ENCODE data around the gene LRCH4. TPM values are rescaled to one million over a fixed set of nuclear protein-coding genes. Genes with fewer than 3 reads are reported as not detected.
A peak's percentile ranks its signal among the peaks of the same experiment; 100 is the strongest.

The LRCH4 gene
- total and polyA plus RNA-seq, 2 of the 13 experiments (the other 11 are each of a cell fraction or from before 2014, with no cell fraction given), result 7.0 to 9.3 TPM

DNA sequence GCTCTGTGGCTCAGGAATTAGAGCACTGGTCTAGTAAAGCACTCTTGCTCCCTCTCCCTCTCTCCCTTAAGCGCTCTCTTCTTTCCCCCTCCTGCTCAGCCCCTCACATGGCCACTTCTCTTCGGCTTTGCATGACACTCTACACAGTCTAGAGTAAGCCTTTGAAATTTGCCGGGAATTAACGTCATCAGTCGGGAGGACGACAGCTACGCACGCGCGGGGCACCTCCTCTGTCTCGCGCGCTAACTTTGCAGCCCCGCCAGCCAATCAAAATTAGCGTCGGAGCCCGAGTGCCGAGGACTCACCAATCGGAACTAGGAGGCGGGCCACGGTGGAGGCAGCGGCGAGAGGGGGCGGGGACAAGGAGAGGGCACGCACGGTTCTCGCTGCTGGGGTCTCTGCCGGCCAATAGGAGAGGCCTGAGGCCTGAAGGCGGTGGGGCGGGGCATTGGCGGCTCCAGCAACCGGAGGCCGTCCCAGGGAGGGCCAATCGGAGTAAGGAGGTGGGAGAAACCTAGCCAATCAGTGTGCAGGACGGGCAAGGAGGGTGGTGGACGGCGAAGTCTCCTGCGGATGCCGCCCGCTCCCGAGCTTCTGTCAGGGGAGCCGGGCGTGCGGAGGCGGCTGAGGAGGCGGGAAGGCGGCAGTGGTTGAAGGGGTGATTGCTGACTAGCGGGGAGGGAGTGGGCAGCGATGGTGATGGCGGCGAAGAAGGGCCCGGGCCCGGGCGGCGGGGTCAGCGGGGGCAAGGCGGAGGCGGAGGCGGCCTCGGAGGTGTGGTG is 47.1 kb downstream of the LRCH4 start, which contains the start of gene AGFG2 (continued):
- TF ChIP-seq, protein P1, sequence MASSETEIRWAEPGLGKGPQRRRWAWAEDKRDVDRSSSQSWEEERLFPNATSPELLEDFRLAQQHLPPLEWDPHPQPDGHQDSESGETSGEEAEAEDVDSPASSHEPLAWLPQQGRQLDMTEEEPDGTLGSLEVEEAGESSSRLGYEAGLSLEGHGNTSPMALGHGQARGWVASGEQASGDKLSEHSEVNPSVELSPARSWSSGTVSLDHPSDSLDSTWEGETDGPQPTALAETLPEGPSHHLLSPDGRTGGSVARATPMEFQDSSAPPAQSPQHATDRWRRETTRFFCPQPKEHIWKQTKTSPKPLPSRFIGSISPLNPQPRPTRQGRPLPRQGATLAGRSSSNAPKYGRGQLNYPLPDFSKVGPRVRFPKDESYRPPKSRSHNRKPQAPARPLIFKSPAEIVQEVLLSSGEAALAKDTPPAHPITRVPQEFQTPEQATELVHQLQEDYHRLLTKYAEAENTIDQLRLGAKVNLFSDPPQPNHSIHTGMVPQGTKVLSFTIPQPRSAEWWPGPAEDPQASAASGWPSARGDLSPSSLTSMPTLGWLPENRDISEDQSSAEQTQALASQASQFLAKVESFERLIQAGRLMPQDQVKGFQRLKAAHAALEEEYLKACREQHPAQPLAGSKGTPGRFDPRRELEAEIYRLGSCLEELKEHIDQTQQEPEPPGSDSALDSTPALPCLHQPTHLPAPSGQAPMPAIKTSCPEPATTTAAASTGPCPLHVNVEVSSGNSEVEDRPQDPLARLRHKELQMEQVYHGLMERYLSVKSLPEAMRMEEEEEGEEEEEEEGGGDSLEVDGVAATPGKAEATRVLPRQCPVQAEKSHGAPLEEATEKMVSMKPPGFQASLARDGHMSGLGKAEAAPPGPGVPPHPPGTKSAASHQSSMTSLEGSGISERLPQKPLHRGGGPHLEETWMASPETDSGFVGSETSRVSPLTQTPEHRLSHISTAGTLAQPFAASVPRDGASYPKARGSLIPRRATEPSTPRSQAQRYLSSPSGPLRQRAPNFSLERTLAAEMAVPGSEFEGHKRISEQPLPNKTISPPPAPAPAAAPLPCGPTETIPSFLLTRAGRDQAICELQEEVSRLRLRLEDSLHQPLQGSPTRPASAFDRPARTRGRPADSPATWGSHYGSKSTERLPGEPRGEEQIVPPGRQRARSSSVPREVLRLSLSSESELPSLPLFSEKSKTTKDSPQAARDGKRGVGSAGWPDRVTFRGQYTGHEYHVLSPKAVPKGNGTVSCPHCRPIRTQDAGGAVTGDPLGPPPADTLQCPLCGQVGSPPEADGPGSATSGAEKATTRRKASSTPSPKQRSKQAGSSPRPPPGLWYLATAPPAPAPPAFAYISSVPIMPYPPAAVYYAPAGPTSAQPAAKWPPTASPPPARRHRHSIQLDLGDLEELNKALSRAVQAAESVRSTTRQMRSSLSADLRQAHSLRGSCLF (CRISPR knock-in tag; IDR thresholded peaks at IDR 0.05; ENCODE audit: borderline replicate concordance), result no peak
- TF ChIP-seq PITX1 (CRISPR knock-in tag; IDR thresholded peaks at IDR 0.05) (no peak; the same call in 1 of the 2 replicates), ATF4 (CRISPR knock-in tag; IDR thresholded peaks at IDR 0.05) (peak in 1 of 2 experiments; percentile 56; a peak in 2 of 4 replicates), ZNF746 (CRISPR knock-in tag; IDR thresholded peaks at IDR 0.05) (peak; percentile 37; the same call in 1 of the 2 replicates), ZNF776 (CRISPR knock-in tag; IDR thresholded peaks at IDR 0.05) (no peak; the same call in 1 of the 2 replicates), ZNF704 (CRISPR knock-in tag; IDR thresholded peaks at IDR 0.05; ENCODE audit: borderline replicate concordance) (no peak; the same call in 1 of the 2 replicates), TSC22D2 (CRISPR knock-in tag; IDR thresholded peaks at IDR 0.05; ENCODE audit: borderline replicate concordance) (no peak), ZFP90 (CRISPR knock-in tag; IDR thresholded peaks at IDR 0.05; ENCODE audit: borderline replicate concordance) (peak; percentile 18; the same call in 1 of the 2 replicates), RFXAP (CRISPR knock-in tag; IDR thresholded peaks at IDR 0.05; ENCODE audit: borderline replicate concordance) (peak; percentile 93), RFX5 (IDR thresholded peaks at IDR 0.05; ENCODE audit: low read depth, low read length) (no peak)
- TF ChIP-seq, protein P2, sequence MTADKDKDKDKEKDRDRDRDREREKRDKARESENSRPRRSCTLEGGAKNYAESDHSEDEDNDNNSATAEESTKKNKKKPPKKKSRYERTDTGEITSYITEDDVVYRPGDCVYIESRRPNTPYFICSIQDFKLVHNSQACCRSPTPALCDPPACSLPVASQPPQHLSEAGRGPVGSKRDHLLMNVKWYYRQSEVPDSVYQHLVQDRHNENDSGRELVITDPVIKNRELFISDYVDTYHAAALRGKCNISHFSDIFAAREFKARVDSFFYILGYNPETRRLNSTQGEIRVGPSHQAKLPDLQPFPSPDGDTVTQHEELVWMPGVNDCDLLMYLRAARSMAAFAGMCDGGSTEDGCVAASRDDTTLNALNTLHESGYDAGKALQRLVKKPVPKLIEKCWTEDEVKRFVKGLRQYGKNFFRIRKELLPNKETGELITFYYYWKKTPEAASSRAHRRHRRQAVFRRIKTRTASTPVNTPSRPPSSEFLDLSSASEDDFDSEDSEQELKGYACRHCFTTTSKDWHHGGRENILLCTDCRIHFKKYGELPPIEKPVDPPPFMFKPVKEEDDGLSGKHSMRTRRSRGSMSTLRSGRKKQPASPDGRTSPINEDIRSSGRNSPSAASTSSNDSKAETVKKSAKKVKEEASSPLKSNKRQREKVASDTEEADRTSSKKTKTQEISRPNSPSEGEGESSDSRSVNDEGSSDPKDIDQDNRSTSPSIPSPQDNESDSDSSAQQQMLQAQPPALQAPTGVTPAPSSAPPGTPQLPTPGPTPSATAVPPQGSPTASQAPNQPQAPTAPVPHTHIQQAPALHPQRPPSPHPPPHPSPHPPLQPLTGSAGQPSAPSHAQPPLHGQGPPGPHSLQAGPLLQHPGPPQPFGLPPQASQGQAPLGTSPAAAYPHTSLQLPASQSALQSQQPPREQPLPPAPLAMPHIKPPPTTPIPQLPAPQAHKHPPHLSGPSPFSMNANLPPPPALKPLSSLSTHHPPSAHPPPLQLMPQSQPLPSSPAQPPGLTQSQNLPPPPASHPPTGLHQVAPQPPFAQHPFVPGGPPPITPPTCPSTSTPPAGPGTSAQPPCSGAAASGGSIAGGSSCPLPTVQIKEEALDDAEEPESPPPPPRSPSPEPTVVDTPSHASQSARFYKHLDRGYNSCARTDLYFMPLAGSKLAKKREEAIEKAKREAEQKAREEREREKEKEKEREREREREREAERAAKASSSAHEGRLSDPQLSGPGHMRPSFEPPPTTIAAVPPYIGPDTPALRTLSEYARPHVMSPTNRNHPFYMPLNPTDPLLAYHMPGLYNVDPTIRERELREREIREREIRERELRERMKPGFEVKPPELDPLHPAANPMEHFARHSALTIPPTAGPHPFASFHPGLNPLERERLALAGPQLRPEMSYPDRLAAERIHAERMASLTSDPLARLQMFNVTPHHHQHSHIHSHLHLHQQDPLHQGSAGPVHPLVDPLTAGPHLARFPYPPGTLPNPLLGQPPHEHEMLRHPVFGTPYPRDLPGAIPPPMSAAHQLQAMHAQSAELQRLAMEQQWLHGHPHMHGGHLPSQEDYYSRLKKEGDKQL (CRISPR knock-in tag; IDR thresholded peaks at IDR 0.05; ENCODE audit: low read depth), result no peak

All from HepG2 (cell line).